ENCODE results near the gene M1AP.

GRCh38 chr2:74556159-74556558, 92.0 kb downstream of the M1AP start:
- TF ChIP-seq POLR2A (IDR thresholded peaks at IDR 0.05; ENCODE audit: low read depth, low read length) (no peak), POLR2AphosphoS5 (IDR thresholded peaks at IDR 0.05; ENCODE audit: low read depth, low read length) (no peak; the same call in 1 of the 2 replicates)

Data from GM12892 (cell line).